PFSK-1 (cell line): Measurements from ENCODE around the gene NKAIN1.

ENCODE experiments used
- POLR2AphosphoS5 ChIP-seq: IDR thresholded peaks from 2 replicates; pipeline ENCODE4 v1.6.1; 2012; ENCODE audit warnings: low read depth, mild to moderate bottlenecking, control low read depth, low read length, moderate library complexity
- TAF1 ChIP-seq: IDR thresholded peaks from 2 replicates; pipeline ENCODE4 v1.6.1; 2012; ENCODE audit warnings: low read length, control low read depth, borderline replicate concordance; ENCODE audit not compliant: insufficient read depth
- TF ChIP-seq, protein P1 (sequence below), 2 experiments: IDR thresholded peaks; 2 replicates each; pipeline versions ENCODE4 v1.6.1 to v1.8.0; 2011 to 2012; ENCODE audit warnings: low read depth in 2 of 2, low read length in 2 of 2, control low read depth in 1 of 2, inconsistent platforms in 1 of 2, mild to moderate bottlenecking in 1 of 2, moderate library complexity in 1 of 2; ENCODE audit not compliant: insufficient read depth in 1 of 2

DNA sequence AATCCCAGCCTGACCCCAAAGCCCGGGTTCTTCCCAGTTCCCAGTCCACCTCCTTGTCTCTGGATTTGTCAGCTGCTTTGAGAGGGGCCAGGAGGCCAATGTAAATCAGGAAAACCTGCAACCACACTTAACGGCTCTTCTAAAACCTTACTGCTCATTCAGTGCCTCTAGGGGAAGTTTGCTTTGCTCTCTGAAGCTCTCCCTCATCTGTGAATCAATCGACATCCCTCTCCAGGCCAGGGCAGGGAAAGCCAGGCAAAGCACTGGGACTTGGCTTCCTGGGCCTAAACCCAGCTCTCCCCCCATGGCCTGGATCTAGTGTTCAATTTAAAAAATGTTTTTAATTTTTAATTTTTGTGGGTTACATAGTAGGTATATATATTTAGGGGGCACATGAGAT is 9.3 kb downstream of the NKAIN1 start:
- TF ChIP-seq TAF1: no peak
- TF ChIP-seq, protein P1, sequence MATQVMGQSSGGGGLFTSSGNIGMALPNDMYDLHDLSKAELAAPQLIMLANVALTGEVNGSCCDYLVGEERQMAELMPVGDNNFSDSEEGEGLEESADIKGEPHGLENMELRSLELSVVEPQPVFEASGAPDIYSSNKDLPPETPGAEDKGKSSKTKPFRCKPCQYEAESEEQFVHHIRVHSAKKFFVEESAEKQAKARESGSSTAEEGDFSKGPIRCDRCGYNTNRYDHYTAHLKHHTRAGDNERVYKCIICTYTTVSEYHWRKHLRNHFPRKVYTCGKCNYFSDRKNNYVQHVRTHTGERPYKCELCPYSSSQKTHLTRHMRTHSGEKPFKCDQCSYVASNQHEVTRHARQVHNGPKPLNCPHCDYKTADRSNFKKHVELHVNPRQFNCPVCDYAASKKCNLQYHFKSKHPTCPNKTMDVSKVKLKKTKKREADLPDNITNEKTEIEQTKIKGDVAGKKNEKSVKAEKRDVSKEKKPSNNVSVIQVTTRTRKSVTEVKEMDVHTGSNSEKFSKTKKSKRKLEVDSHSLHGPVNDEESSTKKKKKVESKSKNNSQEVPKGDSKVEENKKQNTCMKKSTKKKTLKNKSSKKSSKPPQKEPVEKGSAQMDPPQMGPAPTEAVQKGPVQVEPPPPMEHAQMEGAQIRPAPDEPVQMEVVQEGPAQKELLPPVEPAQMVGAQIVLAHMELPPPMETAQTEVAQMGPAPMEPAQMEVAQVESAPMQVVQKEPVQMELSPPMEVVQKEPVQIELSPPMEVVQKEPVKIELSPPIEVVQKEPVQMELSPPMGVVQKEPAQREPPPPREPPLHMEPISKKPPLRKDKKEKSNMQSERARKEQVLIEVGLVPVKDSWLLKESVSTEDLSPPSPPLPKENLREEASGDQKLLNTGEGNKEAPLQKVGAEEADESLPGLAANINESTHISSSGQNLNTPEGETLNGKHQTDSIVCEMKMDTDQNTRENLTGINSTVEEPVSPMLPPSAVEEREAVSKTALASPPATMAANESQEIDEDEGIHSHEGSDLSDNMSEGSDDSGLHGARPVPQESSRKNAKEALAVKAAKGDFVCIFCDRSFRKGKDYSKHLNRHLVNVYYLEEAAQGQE (IDR thresholded peaks at IDR 0.05; ENCODE audit: insufficient read depth in 1 of 2, low read depth in 2 of 2, low read length in 2 of 2): no peak
- TF ChIP-seq POLR2AphosphoS5: no peak
